OCI-LY1 (cell line): ENCODE results near the gene KPNB1.

Experiments used
- H2AFZ ChIP-seq: fragments of 200-600 bp; sonication (generic), shearing (Covaris generic); 2 replicates; pipeline ENCODE4 v1.6.0; 2014; ENCODE audit warnings: antibody characterized with exemption, mild to moderate bottlenecking, low read length
- H3F3A ChIP-seq: fragments of 200-600 bp; sonication (generic), shearing (Covaris generic); 2 replicates; pipeline ENCODE4 v1.6.0; 2014; ENCODE audit warnings: mild to moderate bottlenecking, antibody characterized with exemption, low read length, moderate library complexity; ENCODE audit not compliant: insufficient read depth
- H3K27ac ChIP-seq: fragments of 200-600 bp; sonication (generic); 2 replicates; pipeline ENCODE4 v1.5.1; 2014; ENCODE audit warnings: low read length, mixed run types, mild to moderate bottlenecking, low read depth; ENCODE audit not compliant: poor library complexity, severe bottlenecking
- H3K27me3 ChIP-seq: fragments of 200-600 bp; sonication (generic); 2 replicates; pipeline ENCODE4 v1.6.0; 2014; ENCODE audit warnings: antibody characterized with exemption, mild to moderate bottlenecking, low read length, moderate library complexity; ENCODE audit not compliant: insufficient read depth
- H3K36me3 ChIP-seq: fragments of 200-600 bp; sonication (generic); 2 replicates; pipeline ENCODE4 v1.6.1; 2014; ENCODE audit warnings: mild to moderate bottlenecking, antibody characterized with exemption, low read length, moderate library complexity, mixed read lengths; ENCODE audit not compliant: insufficient read depth
- H3K4me1 ChIP-seq: fragments of 200-600 bp; sonication (generic); 2 replicates; pipeline ENCODE4 v1.5.1; 2014; ENCODE audit warnings: mild to moderate bottlenecking, low read length, moderate library complexity; ENCODE audit not compliant: insufficient read depth, severe bottlenecking
- H3K4me2 ChIP-seq: fragments of 200-600 bp; sonication (generic), shearing (Covaris generic); 2 replicates; pipeline ENCODE4 v1.6.1; 2014; ENCODE audit warnings: low read length
- H3K4me3 ChIP-seq: fragments of 200-600 bp; sonication (generic); 2 replicates; pipeline ENCODE4 v1.5.1; 2014; ENCODE audit warnings: low read length, low read depth, mild to moderate bottlenecking, mixed read lengths; ENCODE audit not compliant: poor library complexity, severe bottlenecking
- H3K79me2 ChIP-seq: fragments of 200-600 bp; shearing (Covaris generic); 2 replicates; pipeline ENCODE4 v1.6.1; 2016; ENCODE audit warnings: mixed run types, low read length, mixed read lengths; ENCODE audit not compliant: insufficient read depth
- H3K9ac ChIP-seq: fragments of 200-600 bp; sonication (generic), shearing (Covaris generic); 2 replicates; pipeline ENCODE4 v1.6.1; 2014; ENCODE audit warnings: mild to moderate bottlenecking, low read length, mixed read lengths
- H3K9me2 ChIP-seq: fragments of 200-600 bp; sonication (generic), shearing (Covaris generic); 2 replicates; pipeline ENCODE4 v1.6.1; 2014; ENCODE audit warnings: low read depth, mild to moderate bottlenecking, low read length, mixed read lengths
- H3K9me3 ChIP-seq: fragments of 200-600 bp; shearing (Covaris generic); 2 replicates; pipeline ENCODE4 v1.6.1; 2014; ENCODE audit warnings: low read length, mixed read lengths
- H4K20me1 ChIP-seq: fragments of 200-600 bp; sonication (generic), shearing (Covaris generic); 2 replicates; pipeline ENCODE4 v1.6.0; 2016; ENCODE audit warnings: mild to moderate bottlenecking, low read length; ENCODE audit not compliant: insufficient read depth
- CTCF ChIP-seq: fragments of 200-600 bp; sonication (generic), shearing (Covaris generic); IDR thresholded peaks from 2 replicates; pipeline ENCODE4 v1.5.1; 2017; ENCODE audit warnings: mild to moderate bottlenecking, antibody characterized with exemption, low read length, moderate library complexity, mixed read lengths
- EZH2 ChIP-seq: fragments of 200-600 bp; sonication (generic), shearing (Covaris generic); IDR thresholded peaks from 2 replicates; pipeline ENCODE4 v1.8.0; 2017; ENCODE audit warnings: borderline replicate concordance, mixed run types, mild to moderate bottlenecking, antibody characterized with exemption, low read length, moderate library complexity, mixed read lengths

The KPNB1 gene

DNA sequence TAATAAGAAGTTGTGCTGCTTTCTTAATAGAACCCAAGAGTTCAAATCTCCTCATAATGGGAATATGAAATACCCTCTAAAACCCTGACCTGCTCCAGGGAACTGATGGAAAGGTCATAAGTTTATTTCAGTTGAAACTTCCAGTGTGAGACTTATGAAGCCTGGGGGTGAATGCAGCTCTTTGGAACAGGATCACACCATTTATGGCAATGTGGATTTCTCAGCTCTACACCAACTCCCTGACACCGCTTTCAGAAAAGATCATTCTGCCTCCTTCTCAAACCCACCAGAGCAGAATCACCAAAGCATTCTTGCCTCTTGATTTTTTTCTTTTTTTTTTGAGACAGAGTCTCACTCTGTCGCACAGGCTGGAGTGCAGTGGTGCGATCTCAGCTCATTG, 16.7 kb upstream of the KPNB1 start:
- H2AFZ ChIP-seq: no peak overlapping the region
- no peak overlapping the region for H3K9ac ChIP-seq
- H3K9me3 ChIP-seq: no peaks in the 10 kb centered on the region
- H3K9me2 ChIP-seq: no peaks in the 10 kb centered on the region
- no peaks in the 10 kb centered on the region for H3F3A ChIP-seq
- H3K27ac ChIP-seq: no peak overlapping the region
- no peaks in the 10 kb centered on the region for H3K79me2 ChIP-seq
- H3K4me3 ChIP-seq: no peak overlapping the region
- peaks cover 3% of the 10 kb centered on the region for H3K4me1 ChIP-seq
- H3K36me3 ChIP-seq: 0 out of 2 replicates have a peak, but pooled peaks cover 3% of the 10 kb centered on the region
- no peaks in the 10 kb centered on the region for H4K20me1 ChIP-seq
- TF ChIP-seq CTCF: no peak
- no peak for TF ChIP-seq EZH2
- H3K4me2 ChIP-seq: no peak overlapping the region
- H3K27me3 ChIP-seq: no peaks in the 10 kb centered on the region

DNA sequence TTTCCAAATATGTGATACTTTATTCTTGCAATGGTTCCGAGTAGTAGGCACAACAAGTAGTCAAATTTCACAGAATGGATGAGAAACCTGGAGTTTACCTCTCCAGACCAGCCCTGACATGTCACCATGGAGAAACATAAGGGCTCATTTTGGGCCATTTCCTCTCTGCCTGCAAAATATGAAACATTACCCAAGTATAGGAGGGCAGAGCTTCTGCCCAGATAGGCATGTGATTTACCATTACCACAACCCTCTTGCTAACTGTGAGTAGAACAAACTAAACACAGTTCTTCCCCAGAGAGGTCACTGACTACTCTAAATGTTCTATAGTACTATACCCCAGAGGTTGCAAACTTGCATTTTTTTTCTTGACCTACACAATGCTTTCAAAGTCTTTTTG, 15.7 kb upstream of the KPNB1 start:
- Histone ChIP-seq H3K4me1 (peaks cover 3% of the 10 kb centered on the region), H3K9ac (no peak overlapping the region), H3K9me3 (no peaks in the 10 kb centered on the region), H3K36me3 (0 out of 2 replicates have a peak, but pooled peaks cover 3% of the 10 kb centered on the region), H3K9me2 (no peaks in the 10 kb centered on the region), H4K20me1 (no peaks in the 10 kb centered on the region), H3K27ac (no peak overlapping the region), H3K79me2 (no peaks in the 10 kb centered on the region), H3K4me3 (no peak overlapping the region), H3K4me2 (no peak overlapping the region), H3F3A (no peaks in the 10 kb centered on the region), H3K27me3 (no peaks in the 10 kb centered on the region), H2AFZ (no peak overlapping the region)
- TF ChIP-seq EZH2 (no peak), CTCF (no peak)

- Histone ChIP-seq H3K4me1 (no peaks in the 10 kb centered on the region), H3K4me3 (no peak overlapping the region), H3K36me3 (0 out of 2 replicates have a peak, but pooled peaks cover 3% of the 10 kb centered on the region), H3K27me3 (no peaks in the 10 kb centered on the region), H3K79me2 (no peaks in the 10 kb centered on the region), H3F3A (no peaks in the 10 kb centered on the region), H4K20me1 (no peaks in the 10 kb centered on the region), H3K9me3 (no peaks in the 10 kb centered on the region), H3K4me2 (no peak overlapping the region), H2AFZ (no peak overlapping the region), H3K27ac (no peak overlapping the region), H3K9ac (no peak overlapping the region), H3K9me2 (no peaks in the 10 kb centered on the region)
- TF ChIP-seq EZH2 (no peak), CTCF (no peak)
Observed at GRCh38 chr17:47634870-47635269, 14.8 kb upstream of the KPNB1 start.
